Measurements from ENCODE around the gene CAMTA1.

DNA sequence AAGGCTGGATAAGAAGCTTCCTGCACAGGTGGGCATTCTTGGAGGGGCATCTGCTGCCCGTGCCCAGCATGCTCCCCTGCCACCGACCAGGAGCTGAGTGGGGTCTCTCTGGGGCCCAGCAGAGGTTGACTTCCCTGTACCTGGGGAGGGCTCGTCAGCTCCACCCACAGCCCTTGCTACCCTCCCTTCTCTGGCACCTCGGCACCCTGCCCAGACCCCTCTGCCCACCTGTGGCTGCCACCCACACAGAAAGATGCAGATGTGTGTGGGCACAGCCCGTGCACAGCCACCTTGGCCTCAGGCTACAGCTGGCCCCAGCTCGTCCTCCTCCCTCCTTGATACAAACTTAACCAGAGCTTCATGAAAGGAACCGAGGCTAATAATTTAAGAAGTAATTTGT, 744.7 kb downstream of the CAMTA1 start:
- TF ChIP-seq, protein P1, sequence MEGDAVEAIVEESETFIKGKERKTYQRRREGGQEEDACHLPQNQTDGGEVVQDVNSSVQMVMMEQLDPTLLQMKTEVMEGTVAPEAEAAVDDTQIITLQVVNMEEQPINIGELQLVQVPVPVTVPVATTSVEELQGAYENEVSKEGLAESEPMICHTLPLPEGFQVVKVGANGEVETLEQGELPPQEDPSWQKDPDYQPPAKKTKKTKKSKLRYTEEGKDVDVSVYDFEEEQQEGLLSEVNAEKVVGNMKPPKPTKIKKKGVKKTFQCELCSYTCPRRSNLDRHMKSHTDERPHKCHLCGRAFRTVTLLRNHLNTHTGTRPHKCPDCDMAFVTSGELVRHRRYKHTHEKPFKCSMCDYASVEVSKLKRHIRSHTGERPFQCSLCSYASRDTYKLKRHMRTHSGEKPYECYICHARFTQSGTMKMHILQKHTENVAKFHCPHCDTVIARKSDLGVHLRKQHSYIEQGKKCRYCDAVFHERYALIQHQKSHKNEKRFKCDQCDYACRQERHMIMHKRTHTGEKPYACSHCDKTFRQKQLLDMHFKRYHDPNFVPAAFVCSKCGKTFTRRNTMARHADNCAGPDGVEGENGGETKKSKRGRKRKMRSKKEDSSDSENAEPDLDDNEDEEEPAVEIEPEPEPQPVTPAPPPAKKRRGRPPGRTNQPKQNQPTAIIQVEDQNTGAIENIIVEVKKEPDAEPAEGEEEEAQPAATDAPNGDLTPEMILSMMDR (IDR thresholded peaks at IDR 0.05; ENCODE audit: insufficient read depth, low read length, poor library complexity, severe bottlenecking): no peak
- TF ChIP-seq EZH2phosphoT487 (conservative IDR thresholded peaks at IDR 0.05; ENCODE audit: low read length): no peak

All from SU-DHL-6 (cell line).